GM12891 (cell line): ENCODE results near the gene B3GNT9.

Source experiments
- POLR2A ChIP-seq: IDR thresholded peaks from 2 replicates; pipeline ENCODE4 v1.6.1; 2011; ENCODE audit warnings: low read depth, low read length, control low read depth
- POU2F2 ChIP-seq: IDR thresholded peaks from 2 replicates; pipeline ENCODE4 v1.6.1; 2011; ENCODE audit warnings: low read depth, mild to moderate bottlenecking, control low read depth, low read length, moderate library complexity
- SPI1 ChIP-seq: IDR thresholded peaks from 2 replicates; pipeline ENCODE4 v1.6.1; 2011; ENCODE audit warnings: low read depth, low read length, control low read depth

GRCh38 chr16:67170168-67170948 lies 19.6 kb upstream of the B3GNT9 start, which contains the start of gene NOL3:
- no peak for TF ChIP-seq POLR2A
- TF ChIP-seq SPI1, result no peak
- TF ChIP-seq POU2F2, result no peak
